HL-60 (cell line): Measurements from ENCODE around the gene TIFAB.

ENCODE experiments used
- DNase-seq, 2 experiments: peaks; one replicate each; pipeline ENCODE4 v3.0.0-alpha.2; 2010 to 2020; ENCODE audit warnings: low read depth in 1 of 2, low spot score in 1 of 2
- H3K27ac ChIP-seq: fragments of 250-450 bp; sonication (Bioruptor Pico); replicated peaks from 2 replicates; pipeline ENCODE4 v1.5.1; 2020; ENCODE audit warnings: mild to moderate bottlenecking, moderate library complexity
- H3K27me3 ChIP-seq: fragments of 250-450 bp; sonication (Bioruptor Pico); 2 replicates; pipeline ENCODE4 v1.5.1; 2021; ENCODE audit warnings: mild to moderate bottlenecking, moderate library complexity; ENCODE audit not compliant: insufficient read depth, poor library complexity, severe bottlenecking
- H3K4me3 ChIP-seq: replicated peaks from 2 replicates; pipeline ENCODE4 v1.5.1; 2011; ENCODE audit warnings: mild to moderate bottlenecking, control low read depth, low read length; ENCODE audit not compliant: insufficient read depth
- CTCF ChIP-seq: IDR thresholded peaks from one replicate; pipeline ENCODE4 v1.5.1; 2011; ENCODE audit warnings: low read length, control low read depth, inconsistent platforms; ENCODE audit not compliant: insufficient read depth
- GABPA ChIP-seq: IDR thresholded peaks from 2 replicates; pipeline ENCODE4 v1.6.1; 2012; ENCODE audit warnings: low read depth
- POLR2AphosphoS5 ChIP-seq: IDR thresholded peaks from 2 replicates; pipeline ENCODE4 v1.6.1; 2012; ENCODE audit warnings: low read depth
- SPI1 ChIP-seq: IDR thresholded peaks from 2 replicates; pipeline ENCODE4 v1.6.1; 2012; ENCODE audit warnings: low read depth, mild to moderate bottlenecking, borderline replicate concordance
- TF ChIP-seq, protein P1 (sequence below): IDR thresholded peaks from 2 replicates; pipeline ENCODE4 v1.6.1; 2012; ENCODE audit warnings: low read depth; ENCODE audit not compliant: insufficient replicate concordance

The TIFAB gene

DNA sequence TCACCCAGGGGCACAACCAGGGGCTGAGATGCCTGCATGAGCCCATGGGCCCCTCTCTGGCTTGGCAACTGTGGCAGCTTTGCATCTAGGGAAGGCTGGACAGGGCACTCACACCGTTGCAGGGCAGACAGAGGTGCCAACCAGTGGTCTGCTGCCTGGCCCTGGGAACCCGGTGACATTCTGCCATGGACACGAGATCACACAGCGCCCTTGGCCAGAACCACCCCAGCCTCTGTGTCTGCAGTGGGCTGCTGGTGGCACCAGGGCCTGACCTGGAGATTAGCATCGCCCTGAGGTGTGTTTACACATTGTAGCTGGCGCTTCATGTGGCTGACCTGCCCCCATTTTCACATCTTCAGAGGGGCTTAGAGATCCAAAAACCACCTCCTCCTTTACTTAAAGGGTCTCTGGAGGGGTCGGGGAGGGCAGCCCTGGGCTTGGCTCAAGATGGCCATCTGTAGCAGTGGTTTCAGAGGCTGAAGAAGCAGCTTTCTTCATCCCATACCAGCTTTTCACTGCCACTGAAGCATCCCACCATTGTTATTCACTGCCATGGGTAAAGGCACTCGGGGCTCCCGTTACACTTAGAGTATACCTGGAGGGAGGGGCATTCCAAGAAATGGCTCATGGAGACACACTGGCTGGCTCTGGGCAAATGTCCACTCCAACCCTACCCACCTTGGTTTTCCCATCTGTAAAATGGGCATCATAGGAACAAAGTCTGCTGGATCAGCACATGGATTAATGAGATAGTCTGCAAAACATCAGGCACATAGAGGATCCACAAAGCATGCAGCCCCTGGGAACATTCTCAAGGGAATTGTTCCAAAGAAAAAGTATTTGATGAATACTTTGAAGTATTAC lies 16.5 kb downstream of the TIFAB start:
- DNase-seq: no peak
- TF ChIP-seq GABPA: no peak
- TF ChIP-seq, protein P1, sequence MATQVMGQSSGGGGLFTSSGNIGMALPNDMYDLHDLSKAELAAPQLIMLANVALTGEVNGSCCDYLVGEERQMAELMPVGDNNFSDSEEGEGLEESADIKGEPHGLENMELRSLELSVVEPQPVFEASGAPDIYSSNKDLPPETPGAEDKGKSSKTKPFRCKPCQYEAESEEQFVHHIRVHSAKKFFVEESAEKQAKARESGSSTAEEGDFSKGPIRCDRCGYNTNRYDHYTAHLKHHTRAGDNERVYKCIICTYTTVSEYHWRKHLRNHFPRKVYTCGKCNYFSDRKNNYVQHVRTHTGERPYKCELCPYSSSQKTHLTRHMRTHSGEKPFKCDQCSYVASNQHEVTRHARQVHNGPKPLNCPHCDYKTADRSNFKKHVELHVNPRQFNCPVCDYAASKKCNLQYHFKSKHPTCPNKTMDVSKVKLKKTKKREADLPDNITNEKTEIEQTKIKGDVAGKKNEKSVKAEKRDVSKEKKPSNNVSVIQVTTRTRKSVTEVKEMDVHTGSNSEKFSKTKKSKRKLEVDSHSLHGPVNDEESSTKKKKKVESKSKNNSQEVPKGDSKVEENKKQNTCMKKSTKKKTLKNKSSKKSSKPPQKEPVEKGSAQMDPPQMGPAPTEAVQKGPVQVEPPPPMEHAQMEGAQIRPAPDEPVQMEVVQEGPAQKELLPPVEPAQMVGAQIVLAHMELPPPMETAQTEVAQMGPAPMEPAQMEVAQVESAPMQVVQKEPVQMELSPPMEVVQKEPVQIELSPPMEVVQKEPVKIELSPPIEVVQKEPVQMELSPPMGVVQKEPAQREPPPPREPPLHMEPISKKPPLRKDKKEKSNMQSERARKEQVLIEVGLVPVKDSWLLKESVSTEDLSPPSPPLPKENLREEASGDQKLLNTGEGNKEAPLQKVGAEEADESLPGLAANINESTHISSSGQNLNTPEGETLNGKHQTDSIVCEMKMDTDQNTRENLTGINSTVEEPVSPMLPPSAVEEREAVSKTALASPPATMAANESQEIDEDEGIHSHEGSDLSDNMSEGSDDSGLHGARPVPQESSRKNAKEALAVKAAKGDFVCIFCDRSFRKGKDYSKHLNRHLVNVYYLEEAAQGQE: no peak
- TF ChIP-seq POLR2AphosphoS5: no peak
- TF ChIP-seq SPI1: no peak
- TF ChIP-seq CTCF: no peak
- Histone ChIP-seq H3K4me3 (no peak overlapping the region), H3K27ac (no peak overlapping the region), H3K27me3 (no peaks in the 10 kb centered on the region)

GRCh38 chr5:135434591-135435466 lies 17.3 kb downstream of the TIFAB start:
- no peaks in the 10 kb centered on the region for H3K27me3 ChIP-seq
- H3K4me3 ChIP-seq: no peak overlapping the region

More at GRCh38 chr5:135434591-135435466, 17.3 kb downstream of the TIFAB start:
- DNase-seq: no peak
- TF ChIP-seq GABPA (no peak), CTCF (no peak), SPI1 (no peak), POLR2AphosphoS5 (no peak)
- TF ChIP-seq, protein P1: no peak
- no peak overlapping the region; the same call in 1 of the 2 replicates for H3K27ac ChIP-seq
